ENCODE data around the gene PRR20G.

Gene PRR20G

GRCh38 chr3:127262533-127262932 is 25.3 kb downstream of the PRR20G start:
- no peak for DNase-seq

GRCh38 chr3:127261925-127262324 is 25.9 kb downstream of the PRR20G start:
- no peak for DNase-seq

- DNase-seq = no peak
These were observed 26.9 kb downstream of the PRR20G start for GRCh38 chr3:127260826-127261555.

- DNase-seq = no peak
These were observed 27.4 kb downstream of the PRR20G start for GRCh38 chr3:127260416-127260815.

GRCh38 chr3:127259882-127260281 is 28.0 kb downstream of the PRR20G start:
- no peak for DNase-seq

GRCh38 chr3:127258733-127259132 is 29.1 kb downstream of the PRR20G start:
- DNase-seq = no peak

- no peak for DNase-seq
These were observed 30.5 kb downstream of the PRR20G start for GRCh38 chr3:127257351-127257750.

- DNase-seq = no peak
These were observed 31.0 kb downstream of the PRR20G start for GRCh38 chr3:127256733-127257271.

- DNase-seq = no peak
These were observed 31.7 kb downstream of the PRR20G start for GRCh38 chr3:127256138-127256537.

GRCh38 chr3:127255516-127255915 is 32.3 kb downstream of the PRR20G start:
- no peak for DNase-seq

GRCh38 chr3:127254730-127255129 is 33.1 kb downstream of the PRR20G start:
- no peak for DNase-seq

- DNase-seq = no peak
These were observed 33.7 kb downstream of the PRR20G start for GRCh38 chr3:127254033-127254644.

GRCh38 chr3:127253491-127253890 is 34.4 kb downstream of the PRR20G start:
- no peak for DNase-seq

- no peak for DNase-seq
These were observed 35.4 kb downstream of the PRR20G start for GRCh38 chr3:127252446-127252845.

GRCh38 chr3:127250032-127250431 is 37.8 kb downstream of the PRR20G start:
- no peak for DNase-seq

- no peak for DNase-seq
These were observed 40.6 kb downstream of the PRR20G start for GRCh38 chr3:127247292-127247691.

- DNase-seq = no peak
These were observed 49.2 kb downstream of the PRR20G start for GRCh38 chr3:127238602-127239001.

GRCh38 chr3:127237835-127238234 is 50.0 kb downstream of the PRR20G start:
- DNase-seq = no peak

GRCh38 chr3:127235706-127236105 is 52.1 kb downstream of the PRR20G start:
- DNase-seq = no peak

GRCh38 chr3:127234778-127235177 is 53.1 kb downstream of the PRR20G start:
- no peak for DNase-seq

Data from GOT3 (cell line).